NCI-H2107 treated with DMSO at 0.1 percent for 48 hours (cell line): ENCODE data around the gene FADS3.

Experiments used
- DNase-seq: peaks from one replicate; lab custom pipeline; 2025; ENCODE audit not compliant: unreplicated experiment; lab: John Stamatoyannopoulos, UW

FADS3 gene, protein sequence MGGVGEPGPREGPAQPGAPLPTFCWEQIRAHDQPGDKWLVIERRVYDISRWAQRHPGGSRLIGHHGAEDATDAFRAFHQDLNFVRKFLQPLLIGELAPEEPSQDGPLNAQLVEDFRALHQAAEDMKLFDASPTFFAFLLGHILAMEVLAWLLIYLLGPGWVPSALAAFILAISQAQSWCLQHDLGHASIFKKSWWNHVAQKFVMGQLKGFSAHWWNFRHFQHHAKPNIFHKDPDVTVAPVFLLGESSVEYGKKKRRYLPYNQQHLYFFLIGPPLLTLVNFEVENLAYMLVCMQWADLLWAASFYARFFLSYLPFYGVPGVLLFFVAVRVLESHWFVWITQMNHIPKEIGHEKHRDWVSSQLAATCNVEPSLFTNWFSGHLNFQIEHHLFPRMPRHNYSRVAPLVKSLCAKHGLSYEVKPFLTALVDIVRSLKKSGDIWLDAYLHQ

GRCh38 chr11:61891331-61892084 lies at the start of gene FADS3:
FADS3 (minus strand) TSS chr11:61891545; CDS start chr11:61891381, 164 bp downstream.
- peak; percentile 43 for DNase-seq

DNA sequence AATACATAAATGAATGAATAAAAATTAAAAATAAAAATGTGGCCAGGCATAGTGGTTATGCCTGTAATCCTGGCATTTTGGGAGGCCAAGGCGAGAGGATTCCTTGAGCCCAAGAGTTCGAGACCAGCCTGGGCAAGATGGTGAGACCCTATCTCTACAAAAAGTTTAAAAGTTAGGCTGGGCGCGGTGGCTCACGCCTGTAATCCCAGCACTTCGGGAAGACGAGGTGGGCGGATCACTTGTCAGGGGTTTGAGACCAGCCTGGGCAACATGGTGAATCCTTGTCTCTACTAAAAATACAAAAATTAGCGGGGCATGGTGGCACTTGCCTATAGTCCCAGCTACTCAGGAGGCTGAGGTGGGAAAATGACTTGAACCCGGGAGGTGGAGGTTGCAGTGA lies 49.1 kb upstream of the FADS3 start:
- no peak for DNase-seq

DNA sequence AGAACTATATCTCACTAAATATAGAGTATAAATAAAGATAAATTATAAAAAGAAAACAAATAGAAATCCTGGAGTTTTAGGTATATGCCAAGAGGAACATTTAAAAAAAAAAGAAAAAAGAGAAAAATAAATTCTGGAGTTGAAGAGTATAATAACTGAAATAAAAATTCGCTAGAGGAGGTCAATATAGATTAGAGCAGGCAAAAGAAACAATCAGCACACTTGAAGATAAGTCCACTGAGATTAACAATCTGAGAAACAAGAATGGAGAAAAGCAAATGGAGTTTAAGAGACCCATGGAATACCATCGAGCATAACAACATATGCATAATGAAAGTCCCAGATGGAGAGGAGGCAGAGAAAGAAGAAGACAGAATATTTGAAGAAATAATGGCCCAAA lies 44.5 kb upstream of the FADS3 start:
- DNase-seq = no peak

GRCh38 chr11:61930933-61931332 lies 39.6 kb upstream of the FADS3 start:
- DNase-seq = no peak

- DNase-seq = no peak
These were observed 37.3 kb upstream of the FADS3 start for GRCh38 chr11:61928606-61929005.

DNA sequence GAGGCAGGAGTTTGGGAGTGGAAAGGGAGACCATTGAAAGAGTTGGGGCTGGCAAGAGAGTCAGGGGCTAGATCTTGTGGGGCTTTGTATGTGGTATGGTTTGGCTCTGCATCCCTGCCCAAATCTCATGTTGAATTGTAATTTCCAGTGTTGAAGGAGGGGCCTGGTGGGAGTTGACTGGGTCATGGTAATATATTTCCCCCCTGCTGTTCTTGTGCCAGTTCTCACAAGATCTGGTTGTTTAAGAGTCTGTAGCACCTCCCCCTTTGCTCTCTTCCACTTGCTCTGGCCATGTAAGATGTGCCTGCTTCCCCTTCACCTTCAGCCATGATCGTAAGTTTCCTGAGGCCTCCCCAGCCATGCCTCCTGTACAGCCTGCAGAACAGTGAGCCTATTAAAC lies 36.2 kb upstream of the FADS3 start:
- DNase-seq = no peak

DNA sequence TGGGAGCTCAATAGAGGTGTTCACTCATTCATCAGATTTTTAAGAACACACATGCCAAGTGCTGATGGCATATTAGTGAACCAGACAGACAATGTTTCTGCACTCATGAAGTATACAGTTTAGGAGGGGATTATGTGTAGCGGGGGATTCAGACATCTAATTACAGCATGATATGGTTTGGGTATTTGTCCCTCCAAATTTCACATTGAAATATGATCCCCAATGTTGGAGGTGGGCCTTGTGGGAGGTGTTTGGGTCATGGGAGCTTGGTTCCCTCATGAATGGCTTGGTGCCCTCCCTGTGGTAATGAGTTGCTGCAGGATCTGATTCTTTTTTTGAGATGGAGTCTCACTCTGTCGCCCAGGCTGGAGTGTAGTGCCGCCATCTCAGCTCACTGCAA lies 34.9 kb upstream of the FADS3 start:
- no peak for DNase-seq

- no peak for DNase-seq
These were observed 34.4 kb upstream of the FADS3 start for GRCh38 chr11:61925736-61926135.

- DNase-seq = no peak
These were observed 32.7 kb upstream of the FADS3 start for GRCh38 chr11:61924064-61924455.

DNA sequence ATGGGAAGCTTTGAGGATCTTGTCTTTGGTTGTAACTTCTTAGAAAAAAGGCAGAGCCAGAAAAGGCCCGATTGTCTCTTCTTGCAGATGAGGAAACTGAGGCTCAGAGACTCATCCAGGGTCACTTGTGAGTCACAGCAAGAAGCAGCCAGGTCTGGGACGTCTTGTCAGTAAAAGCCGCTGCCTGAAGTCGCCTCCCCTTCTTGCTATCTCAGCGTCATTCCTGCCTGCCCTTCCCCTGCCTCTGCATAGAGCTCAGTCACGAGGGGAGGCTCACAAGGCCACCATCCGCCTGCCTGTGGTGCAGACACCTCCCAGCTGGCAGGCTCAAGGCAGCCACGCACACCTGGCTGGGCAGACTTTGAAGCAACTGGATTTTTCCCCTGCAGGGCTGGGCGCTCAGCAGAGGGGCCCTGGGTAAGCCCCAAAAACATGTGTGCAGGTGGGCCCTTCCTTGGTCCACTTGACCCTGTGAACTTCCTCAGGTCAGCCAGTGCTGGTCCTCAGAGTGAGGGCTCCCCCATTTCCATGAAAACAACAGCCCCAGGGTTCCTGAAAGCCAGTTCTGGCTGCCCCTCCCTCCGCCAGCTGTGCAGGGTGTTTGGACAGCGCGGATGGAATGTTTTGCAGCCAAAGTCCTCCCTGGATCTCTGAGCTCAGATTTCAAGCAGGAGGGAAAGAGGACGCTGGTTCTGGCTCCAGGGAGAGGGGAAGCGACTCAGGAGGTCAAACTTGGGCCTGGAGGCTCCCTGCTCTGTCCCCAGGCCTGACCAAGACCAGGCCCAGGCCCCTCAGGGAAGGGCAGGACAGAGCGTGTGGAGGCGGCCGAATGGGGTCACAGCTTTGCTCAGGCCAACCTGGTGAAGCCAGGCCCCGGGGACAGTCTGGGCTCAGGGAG lies 32.1 kb upstream of the FADS3 start:
- DNase-seq = no peak

DNA sequence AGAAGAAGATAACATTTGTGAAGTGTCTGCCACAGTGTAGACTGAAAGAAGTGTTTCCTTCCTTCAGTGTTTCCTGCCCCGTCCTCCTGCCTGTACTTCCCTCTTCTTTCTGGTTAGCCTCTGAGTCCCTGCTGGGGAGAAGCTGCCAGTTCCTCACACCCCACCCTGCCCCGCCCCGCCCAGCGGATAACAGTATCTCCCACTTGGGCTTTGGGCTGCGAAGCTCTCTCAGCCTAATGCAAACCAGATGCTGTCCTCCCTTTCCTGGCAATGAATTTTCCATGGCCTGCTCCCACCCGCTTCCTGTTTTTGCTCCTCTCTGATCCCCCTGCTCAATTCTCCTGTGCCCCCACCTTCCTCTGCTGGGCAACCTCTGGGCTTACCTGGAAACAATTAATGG lies 31.2 kb upstream of the FADS3 start:
- no peak for DNase-seq

DNA sequence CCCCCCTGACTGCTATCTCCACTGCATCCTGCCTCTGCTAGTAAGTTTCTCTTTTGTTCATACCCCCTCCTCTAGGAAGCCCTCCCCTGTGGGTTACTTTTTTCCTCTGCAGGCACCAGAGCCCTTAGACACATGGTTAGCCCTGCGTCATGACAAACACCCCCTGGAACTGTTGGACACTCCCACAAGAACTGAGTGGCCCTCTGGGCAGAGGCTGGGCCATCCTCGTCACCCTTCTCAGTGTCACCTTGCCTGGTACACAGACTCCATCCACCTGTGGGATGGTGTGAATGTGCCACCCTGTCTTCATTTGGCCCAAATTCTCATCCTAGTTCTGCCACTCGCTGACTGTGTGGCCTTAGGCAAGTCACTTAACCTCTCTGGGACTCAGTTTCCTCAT lies 30.1 kb upstream of the FADS3 start:
- no peak for DNase-seq

DNA sequence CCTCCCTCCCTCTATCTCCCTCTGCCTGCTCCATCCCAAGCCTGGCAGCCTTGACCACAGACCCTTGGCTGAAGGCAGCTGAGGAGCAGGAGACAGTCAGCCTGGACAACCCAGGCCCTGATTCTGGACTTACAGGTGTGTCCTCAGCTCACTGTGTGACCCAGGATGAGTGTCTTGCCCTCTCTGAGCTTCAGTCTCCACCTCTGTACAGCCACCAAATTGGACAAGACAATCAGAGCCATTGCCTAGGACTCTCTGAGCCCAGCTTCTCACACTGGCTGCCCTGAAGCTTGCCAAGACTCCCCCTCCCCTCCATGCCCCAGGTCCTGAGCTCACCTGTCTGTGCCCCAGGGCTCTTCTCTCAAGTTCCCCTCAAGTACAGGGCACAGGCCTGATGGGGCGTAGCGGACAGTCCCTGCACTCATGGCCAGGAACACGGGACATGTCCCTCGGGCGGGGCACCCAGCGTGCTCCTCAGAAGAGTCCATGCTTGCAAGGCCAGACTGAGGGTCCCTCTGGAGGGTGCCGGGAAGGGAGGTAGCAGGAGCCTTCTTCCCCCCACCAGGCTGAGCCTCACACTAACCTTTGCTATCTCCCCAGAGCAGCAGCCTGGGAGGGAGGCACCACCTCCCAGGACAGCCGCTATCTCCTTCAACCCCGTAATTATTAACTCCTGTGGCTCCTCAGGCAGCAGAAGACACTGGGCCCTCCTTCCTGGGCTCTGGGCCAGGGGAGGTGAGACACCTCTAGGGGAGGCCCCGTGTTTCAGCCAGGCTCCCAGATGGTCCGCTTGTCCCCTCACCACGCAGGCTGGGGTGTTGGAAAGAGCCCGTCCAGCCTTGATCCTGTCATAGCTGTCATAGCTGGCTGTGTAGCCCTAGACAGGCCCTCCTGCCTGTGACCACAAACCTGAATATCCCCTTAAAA lies 28.6 kb upstream of the FADS3 start:
- no peak for DNase-seq

DNA sequence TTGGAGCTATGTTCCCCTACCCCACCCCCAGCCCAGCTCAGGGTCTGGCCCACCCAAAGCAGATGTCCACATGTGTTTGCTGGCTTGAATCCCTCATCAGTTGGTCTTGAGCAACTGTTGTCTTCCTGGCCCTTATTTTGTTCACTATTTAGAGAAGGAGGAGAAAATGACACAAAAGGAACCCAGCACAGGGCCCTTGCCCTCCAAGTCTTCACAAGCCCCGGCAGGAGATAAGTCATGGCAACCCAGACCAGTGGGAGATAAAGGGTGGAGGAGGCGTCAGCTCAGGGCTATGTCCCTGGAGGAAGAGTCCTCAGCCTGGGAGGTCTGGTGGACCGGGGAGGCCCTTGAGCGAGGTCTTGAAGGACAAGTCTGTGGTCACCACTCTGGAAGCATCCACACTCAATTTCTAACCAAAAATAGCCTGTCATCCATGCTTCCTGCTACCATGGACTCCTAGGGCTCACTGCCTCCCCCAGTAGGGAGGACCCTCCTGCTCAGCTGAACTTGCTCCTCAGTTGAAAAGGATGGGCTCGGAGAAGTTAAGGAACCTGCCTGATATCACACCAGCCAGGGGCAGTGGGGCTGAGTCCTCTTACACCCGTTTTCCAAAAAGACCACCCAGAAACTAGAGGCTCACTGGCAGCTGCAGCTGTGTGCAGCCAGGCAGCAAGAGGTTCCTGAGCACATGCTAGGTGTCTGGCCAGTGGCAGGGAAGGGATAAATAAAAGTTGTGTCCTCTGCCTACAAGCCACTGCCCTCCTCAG lies 27.8 kb upstream of the FADS3 start:
- DNase-seq = no peak

DNA sequence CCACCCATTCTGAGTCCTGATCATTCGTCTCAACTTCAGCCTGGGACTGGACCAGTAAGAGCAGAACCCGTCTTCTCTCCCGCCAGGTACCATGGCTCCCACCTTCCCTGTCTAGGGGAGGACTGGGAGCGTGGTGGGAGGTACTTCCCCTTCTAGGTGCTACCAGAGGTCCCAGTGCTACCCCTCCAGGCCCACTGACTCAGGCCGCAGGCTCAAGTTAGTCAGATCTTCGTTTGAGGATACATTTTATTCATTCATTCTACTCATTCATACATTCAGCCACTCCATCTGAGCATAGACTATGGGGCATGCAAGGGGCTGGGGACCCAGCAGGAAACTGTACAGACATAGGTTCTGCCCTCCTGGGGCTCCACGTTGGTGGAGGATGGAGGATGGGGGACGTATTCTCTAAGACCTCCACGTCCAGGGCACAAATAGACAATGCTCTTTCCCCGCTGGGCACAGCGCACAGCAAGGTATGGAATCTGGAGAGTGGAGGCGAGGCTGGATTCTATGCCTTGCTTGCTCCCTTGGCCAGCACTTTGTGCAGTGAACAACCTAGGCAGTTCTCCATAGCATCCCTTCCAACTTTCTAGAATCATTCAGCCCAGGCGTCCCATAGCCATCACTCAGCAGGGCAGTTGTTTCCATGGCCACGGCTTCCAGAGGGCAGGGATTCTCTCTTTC lies 27.0 kb upstream of the FADS3 start:
- no peak for DNase-seq

GRCh38 chr11:61917334-61918109 lies 26.2 kb upstream of the FADS3 start, which contains the start of gene RAB3IL1:
RAB3IL1 (minus strand) TSS chr11:61917566; CDS start chr11:61917367, 199 bp downstream.
- DNase-seq = no peak

GRCh38 chr11:61916737-61917333 lies 25.5 kb upstream of the FADS3 start:
- no peak for DNase-seq
